Thyroid gland (tissue), 4 donors: ENCODE data around the gene APELA. TPM values are rescaled to one million over a fixed set of nuclear protein-coding genes. Genes with fewer than 3 reads are reported as not detected.
"Not testable (repeated sequence)": the region's sequence is repeated elsewhere in the genome, so short reads cannot be mapped to it uniquely, and the experiment has no call there.

Experiments
- DNase-seq, 2 donors: peaks; one replicate each; pipeline ENCODE4 v3.0.0-alpha.2; 2019
- H3K27ac ChIP-seq, 3 donors: fragments of 200-600 bp; sonication (generic); 1 replicate in 2 of 3; 2 replicates in 1 of 3; pipeline ENCODE4 v1.5.1; 2016 to 2019; ENCODE audit warnings: mild to moderate bottlenecking in 1 of 3, moderate library complexity in 1 of 3
- H3K27me3 ChIP-seq: fragments of 200-600 bp; sonication (generic); one replicate; pipeline ENCODE4 v1.5.1; 2019
- H3K36me3 ChIP-seq, 2 donors: fragments of 200-600 bp; sonication (generic); one replicate each; pipeline ENCODE4 v1.5.1; 2016 to 2019
- H3K4me1 ChIP-seq, 2 donors: fragments of 200-600 bp; sonication (generic); one replicate each; pipeline ENCODE4 v1.5.1; 2017 to 2019
- H3K4me3 ChIP-seq, 3 donors: fragments of 200-600 bp; sonication (generic); replicated peaks in 1 of 3; 1 replicate in 2 of 3; 2 replicates in 1 of 3; pipeline ENCODE4 v1.5.1; 2016; ENCODE audit warnings: mild to moderate bottlenecking in 1 of 3
- H3K9me3 ChIP-seq: fragments of 200-600 bp; sonication (generic); one replicate; pipeline ENCODE4 v1.5.1; 2017
- POLR2A ChIP-seq, 2 donors: fragments of 450-650 bp; IDR thresholded peaks; one replicate each; pipeline ENCODE4 v1.6.1; 2017; ENCODE audit warnings: antibody characterized with exemption in 2 of 2, mild to moderate bottlenecking in 2 of 2, moderate library complexity in 1 of 2
- WGBS, 2 donors: methylation state at CpG; one replicate each; pipeline ENCODE4 v1.1.5; 2017; 5-methylcytosine and 5-hydroxymethylcytosine counted together
- intact Hi-C: fragments of 100-400 bp; cut with DNase I; formaldehyde crosslinking; loops from one replicate; pipeline ENCODE4 v1.15.1; 2023
- total RNA-seq, 4 donors: library from RNA; depleted of rRNA; stranded (reverse); fragments of >200 nt; gene quantifications; one replicate each; pipeline ENCODE4 v1.2.3, GENCODE V29; 2016
- TF ChIP-seq, protein P1 (sequence below), 6 experiments: fragments of 200-600 bp in 3 of 6; fragments of 450-650 bp in 3 of 6; sonication (generic) in 3 of 6; IDR thresholded peaks; one replicate each; pipeline ENCODE4 v1.5.1; 2016 to 2019; ENCODE audit warnings: antibody characterized with exemption in 6 of 6, mild to moderate bottlenecking in 2 of 6, inconsistent platforms in 1 of 6, moderate library complexity in 1 of 6

Gene APELA
- total RNA-seq, 4 donors from 2014 or later = 2.1 TPM; not detected in 3

DNA sequence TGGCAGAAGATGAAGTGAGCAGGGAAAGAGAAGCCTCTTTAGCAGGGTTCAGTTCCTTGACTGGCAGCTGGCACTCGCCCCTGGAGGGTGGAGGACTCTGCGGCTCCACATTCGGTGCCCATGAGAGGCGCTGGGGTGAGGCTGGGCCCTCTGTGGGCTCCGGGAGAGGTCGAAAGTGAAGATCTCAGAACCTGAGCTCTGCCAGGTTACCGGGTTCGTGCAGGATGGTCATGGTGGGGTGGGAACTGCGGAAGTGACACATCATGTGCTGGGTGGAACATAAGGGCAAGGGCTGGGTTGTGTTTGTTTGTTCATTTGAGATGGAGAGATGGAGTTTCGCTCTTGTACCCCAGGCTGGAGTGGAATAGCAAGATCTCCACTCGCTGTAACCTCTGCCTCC is 56.3 kb downstream of the APELA start:
- WGBS, 2 donors = 92 to 95% methylated on average over 10 to 11 of the region's 11 CpGs
- intact Hi-C loops = no loop called here
- H3K36me3 ChIP-seq = no peaks in the 10 kb centered on the region
- no peaks in the 10 kb centered on the region for H3K9me3 ChIP-seq
- H3K4me3 ChIP-seq = no peak overlapping the region
- H3K4me1 ChIP-seq = no peaks in the 10 kb centered on the region
- DNase-seq = no peak
- no peak overlapping the region for H3K27ac ChIP-seq
- TF ChIP-seq POLR2A (IDR thresholded peaks at IDR 0.05) = no peak
- TF ChIP-seq, protein P1, sequence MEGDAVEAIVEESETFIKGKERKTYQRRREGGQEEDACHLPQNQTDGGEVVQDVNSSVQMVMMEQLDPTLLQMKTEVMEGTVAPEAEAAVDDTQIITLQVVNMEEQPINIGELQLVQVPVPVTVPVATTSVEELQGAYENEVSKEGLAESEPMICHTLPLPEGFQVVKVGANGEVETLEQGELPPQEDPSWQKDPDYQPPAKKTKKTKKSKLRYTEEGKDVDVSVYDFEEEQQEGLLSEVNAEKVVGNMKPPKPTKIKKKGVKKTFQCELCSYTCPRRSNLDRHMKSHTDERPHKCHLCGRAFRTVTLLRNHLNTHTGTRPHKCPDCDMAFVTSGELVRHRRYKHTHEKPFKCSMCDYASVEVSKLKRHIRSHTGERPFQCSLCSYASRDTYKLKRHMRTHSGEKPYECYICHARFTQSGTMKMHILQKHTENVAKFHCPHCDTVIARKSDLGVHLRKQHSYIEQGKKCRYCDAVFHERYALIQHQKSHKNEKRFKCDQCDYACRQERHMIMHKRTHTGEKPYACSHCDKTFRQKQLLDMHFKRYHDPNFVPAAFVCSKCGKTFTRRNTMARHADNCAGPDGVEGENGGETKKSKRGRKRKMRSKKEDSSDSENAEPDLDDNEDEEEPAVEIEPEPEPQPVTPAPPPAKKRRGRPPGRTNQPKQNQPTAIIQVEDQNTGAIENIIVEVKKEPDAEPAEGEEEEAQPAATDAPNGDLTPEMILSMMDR (IDR thresholded peaks at IDR 0.05) = no peak
- H3K27me3 ChIP-seq = no peaks in the 10 kb centered on the region

DNA sequence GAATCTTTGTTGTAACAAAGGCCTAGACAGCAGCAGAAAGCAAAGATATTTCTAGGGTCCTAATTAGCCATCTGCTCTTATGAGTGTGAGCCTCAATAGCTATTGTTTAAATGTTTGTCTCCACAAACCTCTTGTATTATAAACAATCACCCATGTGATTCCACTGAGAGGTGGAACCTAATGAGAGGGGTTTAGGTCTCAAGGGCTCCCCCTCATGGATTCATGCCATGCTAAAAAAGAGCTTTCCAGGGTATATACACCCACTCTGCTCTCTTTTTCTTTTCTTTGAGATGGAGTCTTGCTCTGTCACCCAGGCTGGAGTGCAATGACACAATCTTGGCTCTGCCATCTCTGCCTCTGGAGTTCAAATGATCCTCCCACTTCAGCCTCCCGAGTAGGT is 58.4 kb downstream of the APELA start:
- TF ChIP-seq, protein P1 (IDR thresholded peaks at IDR 0.05) = no peak
- TF ChIP-seq POLR2A (IDR thresholded peaks at IDR 0.05) = no peak
- Histone ChIP-seq H3K9me3 (no peaks in the 10 kb centered on the region), H3K4me1 (no peaks in the 10 kb centered on the region), H3K4me3 (no peak overlapping the region), H3K27me3 (no peaks in the 10 kb centered on the region), H3K36me3 (no peaks in the 10 kb centered on the region), H3K27ac (no peak overlapping the region)
- DNase-seq = no peak
- intact Hi-C loops = no loop called here
- WGBS, 2 donors = 63 to 69% methylated on average over 1 of the region's 1 CpG

DNA sequence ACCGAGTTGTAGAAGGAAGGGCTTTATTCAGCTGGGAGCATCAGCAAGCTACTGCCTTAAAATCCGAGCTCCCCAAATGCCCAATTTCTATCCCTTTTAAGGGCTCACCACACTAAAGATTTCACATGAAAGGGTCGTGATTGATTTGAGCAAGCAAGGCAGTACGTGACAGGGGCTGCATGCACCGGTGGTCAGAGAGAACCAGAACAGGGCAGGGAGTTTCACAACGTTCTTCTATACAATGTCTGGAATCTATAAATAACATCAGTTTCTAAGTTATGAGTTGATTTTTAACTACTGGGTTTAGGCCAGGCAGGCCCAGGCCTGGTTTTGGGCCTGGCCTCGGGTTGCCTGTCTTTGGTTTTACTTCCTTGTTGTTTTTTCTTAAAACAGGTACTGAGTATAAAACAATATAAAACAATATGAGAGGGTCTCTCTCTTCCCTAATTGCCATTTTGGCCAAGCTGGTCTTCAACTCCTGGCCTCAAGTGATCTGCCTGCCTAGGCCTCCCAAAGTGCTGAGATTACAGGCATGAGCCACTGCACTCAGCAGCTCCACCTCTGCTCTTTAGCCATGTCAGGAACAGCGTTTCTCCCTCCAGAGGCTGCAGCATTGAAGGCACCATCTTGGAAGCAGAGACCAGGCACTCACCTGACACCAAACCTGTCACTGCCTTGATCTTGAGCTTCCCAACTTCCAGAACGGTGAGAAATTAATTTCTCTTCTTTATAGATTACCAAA is 59.1 kb downstream of the APELA start:
- 85 to 91% methylated on average over 8 to 9 of the region's 9 CpGs for WGBS, 2 donors
- DNase-seq, H3K9me3 ChIP-seq, intact Hi-C loops, H3K4me3 ChIP-seq, H3K4me1 ChIP-seq, H3K36me3 ChIP-seq, H3K27me3 ChIP-seq, H3K27ac ChIP-seq: not testable (repeated sequence)

DNA sequence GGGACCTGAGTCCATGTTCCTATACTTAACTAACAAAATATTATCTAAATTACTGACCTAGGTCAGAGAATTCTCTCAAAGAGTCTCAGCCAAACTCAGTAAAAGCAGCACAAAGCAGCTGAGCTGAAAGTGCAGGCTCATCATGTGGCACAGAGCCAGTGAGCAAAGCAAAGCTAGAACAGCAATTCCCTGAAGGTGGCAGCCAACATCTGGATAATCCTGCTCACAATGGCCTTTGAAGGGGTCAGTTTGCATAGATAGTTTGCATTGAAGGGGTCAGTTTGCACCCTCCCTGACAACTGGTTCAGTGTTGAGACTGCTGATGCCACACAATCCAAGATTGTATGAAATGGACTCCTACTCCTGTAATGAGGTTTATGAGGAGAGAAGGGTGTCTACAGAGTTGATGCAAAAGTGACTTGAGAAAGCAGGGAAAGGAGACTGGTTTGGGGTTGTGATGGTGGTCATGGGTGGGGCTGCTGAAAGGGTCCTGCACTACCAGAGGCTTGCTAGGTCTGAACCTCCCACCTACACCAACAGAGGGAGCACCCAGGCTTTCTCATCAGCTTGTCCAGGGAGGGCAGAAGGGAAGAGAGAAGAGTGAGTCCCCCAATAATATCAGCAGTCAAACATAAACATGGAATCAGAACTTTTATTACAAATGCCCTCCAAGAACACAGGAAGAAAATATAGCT is 60.7 kb downstream of the APELA start:
- intact Hi-C loops = no loop called here

DNA sequence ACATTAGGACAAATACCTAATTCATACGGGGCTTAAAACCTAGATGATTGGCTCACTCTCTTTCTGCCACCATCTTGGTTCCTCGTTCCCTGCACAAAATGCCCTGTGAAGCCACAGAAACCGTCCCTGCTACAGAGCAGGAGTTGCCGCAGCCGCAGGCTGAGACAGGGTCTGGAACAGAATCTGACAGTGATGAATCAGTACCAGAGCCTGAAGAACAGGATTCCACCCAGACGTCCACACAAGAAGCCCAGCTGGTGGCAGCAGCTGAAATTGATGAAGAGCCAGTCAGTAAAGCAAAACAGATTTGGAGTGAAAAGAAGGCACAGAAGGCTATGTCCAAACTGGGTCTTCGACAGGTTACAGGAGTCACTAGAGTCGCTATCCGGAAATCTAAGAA is 66.2 kb downstream of the APELA start:
- 76 to 87% methylated on average over 9 of the region's 9 CpGs for WGBS, 2 donors
- H3K27ac ChIP-seq = no peak overlapping the region
- H3K4me1 ChIP-seq = no peaks in the 10 kb centered on the region

More for the DNA sequence above, 60.7 kb downstream of the APELA start:
- Histone ChIP-seq H3K27ac (no peak overlapping the region), H3K4me1 (no peaks in the 10 kb centered on the region), H3K27me3 (no peaks in the 10 kb centered on the region), H3K36me3 (no peaks in the 10 kb centered on the region), H3K9me3 (no peaks in the 10 kb centered on the region), H3K4me3 (no peak overlapping the region)
- peak in 1 of 2 donors; percentile 37 for DNase-seq
- no peak for TF ChIP-seq POLR2A (IDR thresholded peaks at IDR 0.05)
- TF ChIP-seq, protein P1 (IDR thresholded peaks at IDR 0.05) = peak in 1 of 6 experiments; percentile 11

More for the DNA sequence above, 66.2 kb downstream of the APELA start:
- Histone ChIP-seq H3K27me3 (no peaks in the 10 kb centered on the region), H3K36me3 (no peaks in the 10 kb centered on the region), H3K9me3 (no peaks in the 10 kb centered on the region), H3K4me3 (no peak overlapping the region)
- intact Hi-C loops = no loop called here
- TF ChIP-seq, protein P1 (IDR thresholded peaks at IDR 0.05) = no peak
- DNase-seq = no peak
